ENCODE measurements around the gene LYPD8. TPM values are rescaled to one million over a fixed set of nuclear protein-coding genes. Genes with fewer than 3 reads are reported as not detected.

LYPD8 gene
- total RNA-seq, 2 donors from 2014 or later = not detected

DNA sequence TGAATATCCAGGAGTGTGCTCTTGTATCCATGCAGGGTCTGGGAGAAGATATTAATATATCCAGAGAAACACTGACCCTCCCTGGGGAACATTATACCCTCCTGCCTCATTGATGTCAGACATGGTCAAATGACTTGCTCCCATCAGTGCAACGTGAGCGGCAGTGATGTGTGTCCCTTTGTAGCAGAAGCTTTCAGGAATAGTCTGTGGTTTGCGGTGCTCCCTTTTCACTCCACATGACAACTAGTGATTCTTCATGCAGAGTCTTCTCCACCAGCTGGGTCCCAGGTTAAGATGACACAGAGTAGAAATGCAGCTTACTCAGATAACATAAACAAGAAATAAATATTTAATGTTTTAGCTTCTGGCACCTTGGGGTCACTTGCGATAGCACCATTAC lies 31.9 kb upstream of the LYPD8 start:
- H3K36me3 Mint-ChIP-seq (ENCODE audit: insufficient read depth in 2 of 2) = no peaks in the 10 kb centered on the region
- H3K27me3 Mint-ChIP-seq (ENCODE audit: low read depth) = peaks cover 28% of the 10 kb centered on the region
- DNase-seq (no peak), ATAC-seq (replicated peaks in 1 of 2) (no peak)
- H3K4me3 Mint-ChIP-seq = no peak overlapping the region
- H3K27ac Mint-ChIP-seq = no peak overlapping the region
- H3K4me1 Mint-ChIP-seq (ENCODE audit: low read depth) = peaks cover 11% of the 10 kb centered on the region
- H3K9me3 Mint-ChIP-seq = peaks cover 0 to 3% of the 10 kb centered on the region in 2 donors

DNA sequence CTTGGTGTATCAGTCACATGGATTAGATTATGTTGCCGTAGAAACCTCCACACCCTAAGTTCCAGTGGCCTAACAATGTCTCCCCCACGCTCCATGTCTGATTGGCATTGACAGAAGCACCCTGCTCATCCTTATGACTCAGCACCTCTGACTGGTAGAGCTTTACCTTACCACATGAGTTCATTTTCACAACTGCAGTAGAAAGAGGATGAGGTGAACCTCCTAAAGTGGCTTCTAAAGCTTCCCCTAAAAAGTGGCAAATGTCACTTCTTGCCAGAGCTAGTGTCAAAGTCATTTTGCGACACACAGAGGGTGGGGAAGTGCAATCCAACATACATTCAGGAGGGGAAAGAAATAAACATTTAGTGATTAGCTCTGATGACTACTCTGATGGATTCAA lies 30.6 kb upstream of the LYPD8 start:
- Mint-ChIP-seq H3K4me3 (no peak overlapping the region), H3K36me3 (ENCODE audit: insufficient read depth in 2 of 2) (no peaks in the 10 kb centered on the region), H3K9me3 (peaks cover 0 to 3% of the 10 kb centered on the region in 2 donors), H3K27ac (no peak overlapping the region), H3K4me1 (ENCODE audit: low read depth) (peaks cover 11% of the 10 kb centered on the region), H3K27me3 (ENCODE audit: low read depth) (peaks cover 34% of the 10 kb centered on the region)
- DNase-seq (peak; percentile 7 to 13), ATAC-seq (replicated peaks in 1 of 2) (peak; percentile 87 to 93)

DNA sequence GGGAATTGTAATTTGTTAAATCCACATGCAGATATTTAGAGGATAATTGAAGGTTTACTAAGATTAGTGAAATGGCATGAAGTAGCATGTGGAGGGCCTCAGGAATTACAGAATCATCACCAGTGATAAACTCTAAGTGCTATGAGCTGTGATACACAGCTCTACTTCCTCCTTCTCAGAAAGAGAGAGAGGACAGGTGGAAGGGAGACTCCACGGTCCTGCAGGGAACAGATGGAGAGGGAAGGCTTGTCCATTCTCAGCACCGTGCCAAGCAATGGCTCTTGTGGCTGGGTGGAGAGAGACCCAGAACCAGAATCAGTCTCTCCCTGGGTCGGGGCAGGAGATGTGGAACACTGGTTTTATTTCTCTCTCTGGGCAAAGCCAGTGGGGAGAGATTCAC lies 27.8 kb upstream of the LYPD8 start:
- Mint-ChIP-seq H3K27ac (no peak overlapping the region), H3K36me3 (ENCODE audit: insufficient read depth in 2 of 2) (peaks cover 0 to 3% of the 10 kb centered on the region in 2 donors), H3K4me3 (no peak overlapping the region), H3K4me1 (ENCODE audit: low read depth) (peaks cover 16% of the 10 kb centered on the region), H3K27me3 (ENCODE audit: low read depth) (peaks cover 34% of the 10 kb centered on the region), H3K9me3 (peaks cover 0 to 2% of the 10 kb centered on the region in 2 donors)
- no peak for ATAC-seq (replicated peaks in 1 of 2)
- no peak for DNase-seq

DNA sequence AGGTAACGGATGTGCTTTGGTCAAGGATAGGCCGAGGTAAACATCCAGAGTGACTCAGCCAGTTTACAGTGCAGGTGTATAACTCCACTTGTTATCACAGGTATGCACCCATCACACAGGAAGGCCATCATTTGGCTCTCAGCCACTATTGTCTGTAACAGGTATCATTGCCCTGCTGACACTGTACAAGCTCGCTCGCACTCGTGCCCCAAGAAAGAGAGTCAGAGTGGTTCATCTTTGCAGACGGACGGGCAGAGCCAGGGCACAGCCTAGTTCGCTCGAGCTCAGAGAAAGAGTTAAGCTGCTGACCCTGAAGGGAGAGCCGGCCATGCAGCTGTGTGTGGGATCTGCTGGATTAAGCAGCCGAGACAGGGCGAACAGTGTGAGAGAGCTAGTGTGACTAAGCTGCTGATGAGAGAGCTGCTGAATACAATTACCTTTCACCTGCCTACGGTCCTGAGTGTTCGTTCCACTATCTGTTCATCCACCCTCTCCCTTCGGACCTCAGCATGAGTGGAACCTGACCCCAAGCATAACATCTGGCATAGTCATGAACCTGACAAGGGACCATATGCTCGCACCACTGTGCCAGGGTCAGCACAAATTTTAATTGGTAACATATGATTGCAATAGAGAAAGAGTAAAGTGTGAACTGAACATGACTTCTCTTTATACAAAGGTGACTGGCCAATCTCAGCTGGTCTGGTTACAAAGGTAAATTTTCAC lies 27.0 kb upstream of the LYPD8 start:
- Mint-ChIP-seq H3K27ac (no peak overlapping the region), H3K9me3 (peaks cover 2% of the 10 kb centered on the region in 2 donors), H3K27me3 (ENCODE audit: low read depth) (peaks cover 34% of the 10 kb centered on the region), H3K4me3 (no peak overlapping the region), H3K36me3 (ENCODE audit: insufficient read depth in 2 of 2) (peaks cover 0 to 3% of the 10 kb centered on the region in 2 donors), H3K4me1 (ENCODE audit: low read depth) (peaks cover 16% of the 10 kb centered on the region)
- no peak for ATAC-seq (replicated peaks in 1 of 2)
- no peak for DNase-seq

DNA sequence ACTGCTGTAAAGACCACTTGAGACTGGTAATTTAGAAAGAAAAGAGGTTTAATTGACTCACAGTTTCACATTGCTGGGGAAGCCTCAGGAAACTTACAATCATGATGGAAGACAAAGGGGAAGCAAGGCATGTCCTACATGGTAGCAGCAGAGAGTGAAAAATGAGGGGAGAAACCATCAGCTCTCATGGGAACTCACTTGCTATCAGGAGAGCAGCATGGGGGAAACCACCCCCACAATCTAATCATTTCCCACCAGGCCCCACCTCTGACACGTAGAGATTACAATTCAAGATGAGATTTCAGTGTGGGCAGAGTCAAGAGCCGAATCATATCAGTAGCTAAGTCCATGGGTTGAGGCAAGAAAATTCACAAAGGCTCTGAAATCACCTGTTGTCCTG lies 23.8 kb upstream of the LYPD8 start:
- Mint-ChIP-seq H3K9me3 (peaks cover 4 to 8% of the 10 kb centered on the region in 2 donors), H3K4me1 (ENCODE audit: low read depth) (peaks cover 6% of the 10 kb centered on the region), H3K36me3 (ENCODE audit: insufficient read depth in 2 of 2) (peaks cover 1 to 3% of the 10 kb centered on the region in 2 donors), H3K27ac (no peak overlapping the region), H3K4me3 (no peak overlapping the region), H3K27me3 (ENCODE audit: low read depth) (peaks cover 16% of the 10 kb centered on the region)
- ATAC-seq (replicated peaks in 1 of 2) (peak in 1 of 2 donors; percentile 33), DNase-seq (no peak)

DNA sequence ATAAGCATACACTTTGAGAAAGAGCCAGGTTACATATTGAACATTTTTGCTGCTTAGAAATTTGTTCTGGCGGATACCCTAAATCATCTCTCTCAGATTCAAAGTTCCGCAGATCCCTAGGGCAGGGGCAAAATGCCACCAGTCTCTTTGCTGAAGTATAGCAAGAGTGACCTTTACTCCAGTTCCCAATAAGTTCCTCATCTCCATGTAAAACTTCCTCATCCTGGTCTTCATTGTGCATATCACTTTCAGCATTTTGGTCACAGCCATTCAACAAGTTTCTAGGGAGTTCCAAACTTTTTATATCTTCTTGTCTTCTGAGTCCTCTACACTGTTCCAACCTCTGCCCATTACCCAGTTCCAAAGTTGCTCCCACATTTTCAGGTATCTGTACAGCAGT lies 23.3 kb upstream of the LYPD8 start:
- Mint-ChIP-seq H3K9me3 (peaks cover 4 to 8% of the 10 kb centered on the region in 2 donors), H3K4me3 (no peak overlapping the region), H3K27me3 (ENCODE audit: low read depth) (peaks cover 16% of the 10 kb centered on the region), H3K27ac (no peak overlapping the region), H3K4me1 (ENCODE audit: low read depth) (peaks cover 6% of the 10 kb centered on the region), H3K36me3 (ENCODE audit: insufficient read depth in 2 of 2) (peaks cover 1 to 3% of the 10 kb centered on the region in 2 donors)
- ATAC-seq (replicated peaks in 1 of 2) = no peak
- DNase-seq = no peak

DNA sequence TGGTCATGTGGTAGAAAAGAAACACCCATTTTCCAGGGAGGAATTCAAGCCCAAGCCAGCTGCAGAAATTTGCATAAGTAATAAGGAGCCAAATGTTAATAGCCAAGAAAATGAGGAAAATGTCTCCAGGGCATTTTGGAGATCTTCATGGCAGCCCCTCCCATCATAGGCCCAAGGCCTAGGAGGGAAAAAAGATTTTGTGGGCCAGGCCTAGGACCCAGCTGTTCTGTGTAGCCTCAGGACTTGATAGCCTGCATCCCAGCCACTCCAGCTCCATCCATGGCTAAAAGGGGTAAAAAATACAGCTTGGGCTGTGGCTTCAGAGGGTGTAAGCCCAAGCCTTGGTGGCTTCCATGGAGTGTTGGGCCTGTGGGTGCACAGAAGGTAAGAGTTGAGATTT lies 21.4 kb upstream of the LYPD8 start:
- H3K9me3 Mint-ChIP-seq = peaks cover 4 to 8% of the 10 kb centered on the region in 2 donors
- no peak overlapping the region for H3K4me3 Mint-ChIP-seq
- no peak for DNase-seq
- peaks cover 6% of the 10 kb centered on the region for H3K4me1 Mint-ChIP-seq (ENCODE audit: low read depth)
- peaks cover 6% of the 10 kb centered on the region for H3K27me3 Mint-ChIP-seq (ENCODE audit: low read depth)
- no peak overlapping the region for H3K27ac Mint-ChIP-seq
- H3K36me3 Mint-ChIP-seq (ENCODE audit: insufficient read depth in 2 of 2) = peaks cover 1 to 3% of the 10 kb centered on the region in 2 donors
- no peak for ATAC-seq (replicated peaks in 1 of 2)

DNA sequence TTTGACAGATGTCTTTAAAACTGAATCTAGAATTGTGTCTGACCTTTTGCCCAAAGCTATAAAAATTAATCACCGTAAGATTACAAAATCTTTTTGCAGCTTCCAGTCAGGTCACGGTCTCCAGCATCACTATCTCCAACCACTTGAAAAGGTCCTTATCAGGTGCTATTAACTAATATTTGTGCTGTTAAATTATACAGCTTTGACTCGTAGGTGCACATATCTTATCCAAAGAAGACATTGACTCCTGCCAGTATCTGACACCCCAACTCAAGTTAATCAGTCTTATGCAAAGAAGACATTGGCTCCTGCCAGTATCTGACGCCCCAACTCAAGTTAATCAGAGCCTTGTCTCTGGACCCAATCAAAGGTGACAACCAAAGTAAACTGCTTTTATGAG lies 19.9 kb upstream of the LYPD8 start:
- Mint-ChIP-seq H3K4me3 (no peak overlapping the region), H3K27me3 (ENCODE audit: low read depth) (no peaks in the 10 kb centered on the region), H3K36me3 (ENCODE audit: insufficient read depth in 2 of 2) (peaks cover 1% of the 10 kb centered on the region in 2 donors), H3K4me1 (ENCODE audit: low read depth) (peaks cover 6% of the 10 kb centered on the region), H3K27ac (no peak overlapping the region), H3K9me3 (peaks cover 4 to 8% of the 10 kb centered on the region in 2 donors)
- no peak for ATAC-seq (replicated peaks in 1 of 2)
- no peak for DNase-seq

DNA sequence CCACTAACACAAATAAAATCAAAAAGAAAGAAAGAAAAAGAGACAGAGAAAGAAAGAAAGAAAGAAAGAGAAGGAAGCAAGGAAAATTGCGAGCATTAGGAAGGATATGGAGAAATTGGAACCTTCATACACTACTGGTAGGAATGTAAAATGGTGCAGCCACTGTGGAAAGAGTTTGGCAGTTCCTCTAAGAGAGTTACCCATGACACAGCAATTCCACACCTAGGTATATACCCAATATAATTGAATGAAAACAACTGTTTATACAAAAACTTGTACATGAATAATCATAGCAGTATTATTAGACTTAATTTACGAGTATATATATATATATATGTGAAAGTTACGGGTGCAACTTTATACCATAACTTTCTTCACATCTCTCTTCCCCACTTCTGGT lies 4.1 kb upstream of the LYPD8 start:
- no peak overlapping the region for H3K4me3 Mint-ChIP-seq
- no peak overlapping the region for H3K27ac Mint-ChIP-seq
- H3K36me3 Mint-ChIP-seq (ENCODE audit: insufficient read depth in 2 of 2) = peaks cover 3 to 7% of the 10 kb centered on the region in 2 donors
- DNase-seq (no peak), ATAC-seq (replicated peaks in 1 of 2) (no peak)
- H3K27me3 Mint-ChIP-seq (ENCODE audit: low read depth) = peaks cover 6% of the 10 kb centered on the region
- peaks cover 0 to 9% of the 10 kb centered on the region in 2 donors for H3K9me3 Mint-ChIP-seq
- no peaks in the 10 kb centered on the region for H3K4me1 Mint-ChIP-seq (ENCODE audit: low read depth)

DNA sequence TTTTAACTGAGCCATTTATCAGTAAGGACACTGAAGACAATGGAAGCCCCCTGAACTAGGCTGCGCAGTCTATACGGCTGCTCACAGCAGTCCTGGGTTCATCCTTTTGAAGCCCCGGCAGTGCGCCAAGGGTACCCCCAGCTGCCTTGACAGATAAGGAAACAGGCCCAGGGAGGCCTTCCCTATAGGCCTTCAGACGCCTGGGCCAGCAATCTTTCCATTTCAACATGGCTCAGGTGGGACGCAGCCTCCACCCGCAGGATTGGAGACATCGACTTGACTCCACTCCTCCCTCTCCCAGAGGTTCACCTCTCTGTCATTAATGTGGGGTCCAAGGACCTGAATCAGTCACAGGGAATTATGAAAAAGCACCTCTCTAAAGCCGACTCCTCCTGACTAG lies 2.8 kb upstream of the LYPD8 start:
- Mint-ChIP-seq H3K4me3 (no peak overlapping the region), H3K9me3 (peaks cover 0 to 9% of the 10 kb centered on the region in 2 donors), H3K4me1 (ENCODE audit: low read depth) (no peaks in the 10 kb centered on the region), H3K27ac (no peak overlapping the region), H3K27me3 (ENCODE audit: low read depth) (peaks cover 6% of the 10 kb centered on the region), H3K36me3 (ENCODE audit: insufficient read depth in 2 of 2) (peaks cover 1 to 7% of the 10 kb centered on the region in 2 donors)
- no peak for ATAC-seq (replicated peaks in 1 of 2)
- no peak for DNase-seq

DNA sequence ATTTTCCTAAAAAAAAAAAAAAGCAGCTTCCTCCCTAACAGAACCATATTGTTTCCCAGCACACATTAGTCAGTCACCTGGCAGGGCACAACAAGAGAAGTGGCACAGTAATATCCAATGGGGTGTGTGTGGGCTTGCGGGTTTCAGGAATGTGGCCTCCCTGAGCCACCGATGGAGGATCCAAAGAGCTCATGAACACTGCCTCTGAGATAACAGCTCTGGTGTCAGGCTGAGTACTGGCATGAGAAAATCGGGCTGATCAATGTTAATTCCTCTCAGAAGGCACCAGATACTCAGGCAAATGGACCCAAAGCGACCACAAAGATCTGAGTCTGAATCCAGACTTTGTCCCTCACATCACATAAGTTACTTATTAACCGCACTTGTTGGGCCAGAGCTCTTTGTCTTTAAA lies 2.2 kb upstream of the LYPD8 start:
- Mint-ChIP-seq H3K4me3 (no peak overlapping the region), H3K4me1 (ENCODE audit: low read depth) (no peaks in the 10 kb centered on the region), H3K9me3 (peaks cover 0 to 8% of the 10 kb centered on the region in 2 donors), H3K27ac (no peak overlapping the region), H3K27me3 (ENCODE audit: low read depth) (peaks cover 6% of the 10 kb centered on the region), H3K36me3 (ENCODE audit: insufficient read depth in 2 of 2) (peaks cover under 1 to 7% of the 10 kb centered on the region in 2 donors)
- DNase-seq = no peak
- no peak for ATAC-seq (replicated peaks in 1 of 2)

DNA sequence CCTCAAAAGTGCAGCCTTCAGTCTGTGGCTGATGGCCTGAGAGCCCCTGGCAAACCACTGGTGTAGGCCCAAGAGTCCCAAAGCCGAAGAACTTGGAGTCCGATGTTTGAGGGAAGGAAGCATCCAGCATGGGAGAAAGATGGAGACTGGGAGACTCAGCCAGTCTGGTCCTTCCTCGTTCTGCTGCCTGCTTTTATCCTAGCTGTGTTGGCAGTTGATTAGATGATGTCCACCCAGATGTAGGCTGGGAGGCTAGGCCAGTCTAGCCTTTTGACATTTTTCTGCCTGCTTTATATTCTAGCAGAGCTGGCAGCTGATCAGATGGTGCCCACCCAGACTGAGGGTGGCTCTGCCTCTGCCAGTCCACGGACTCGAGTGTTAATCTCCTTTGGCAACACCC lies 1.1 kb upstream of the LYPD8 start:
- Mint-ChIP-seq H3K9me3 (peaks cover 0 to 7% of the 10 kb centered on the region in 2 donors), H3K27ac (no peak overlapping the region), H3K27me3 (ENCODE audit: low read depth) (peaks cover 6% of the 10 kb centered on the region), H3K4me3 (no peak overlapping the region), H3K4me1 (ENCODE audit: low read depth) (peaks cover 5% of the 10 kb centered on the region), H3K36me3 (ENCODE audit: insufficient read depth in 2 of 2) (peaks cover 0 to 7% of the 10 kb centered on the region in 2 donors)
- DNase-seq (no peak), ATAC-seq (replicated peaks in 1 of 2) (no peak)

DNA sequence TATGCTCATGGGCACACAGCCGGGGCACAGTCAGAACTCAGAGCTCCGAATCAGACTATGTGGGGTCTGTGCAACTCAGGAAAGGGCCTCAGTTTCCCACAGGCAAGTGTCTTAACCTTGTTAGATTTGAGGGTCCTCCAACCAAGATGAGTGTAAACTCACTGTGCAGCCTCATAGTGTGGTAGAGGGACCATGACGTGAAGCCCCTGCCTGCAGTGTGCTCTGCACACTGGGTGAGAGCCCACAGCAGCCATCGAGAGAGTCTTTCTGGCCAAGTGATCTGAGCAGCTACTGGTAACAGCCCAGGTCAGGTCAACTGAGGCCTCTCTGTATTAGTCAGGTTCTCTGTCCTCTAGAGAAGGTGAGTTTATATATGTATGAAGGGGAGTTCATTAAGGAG lies 592 bp upstream of the LYPD8 start:
- DNase-seq (no peak), ATAC-seq (replicated peaks in 1 of 2) (no peak)
- Mint-ChIP-seq H3K4me3 (no peak overlapping the region), H3K27me3 (ENCODE audit: low read depth) (peaks cover 6% of the 10 kb centered on the region), H3K36me3 (ENCODE audit: insufficient read depth in 2 of 2) (peaks cover 0 to 4% of the 10 kb centered on the region in 2 donors), H3K9me3 (peaks cover 0 to 5% of the 10 kb centered on the region in 2 donors), H3K4me1 (ENCODE audit: low read depth) (peaks cover 10% of the 10 kb centered on the region), H3K27ac (no peak overlapping the region)
